DOHH2 (cell line): ENCODE results near the gene SP4.

Source experiments
- H3F3A ChIP-seq: fragments of 200-600 bp; sonication (generic), shearing (Covaris generic); 2 replicates; pipeline ENCODE4 v1.6.0; 2016; ENCODE audit warnings: antibody characterized with exemption, mild to moderate bottlenecking; ENCODE audit not compliant: control insufficient read depth, insufficient read depth
- H3K27ac ChIP-seq: fragments of 200-600 bp; sonication (generic); 2 replicates; pipeline ENCODE4 v1.5.1; 2014; ENCODE audit warnings: low read depth, mild to moderate bottlenecking, low read length, moderate library complexity
- H3K27me3 ChIP-seq: fragments of 200-600 bp; sonication (generic); 2 replicates; pipeline ENCODE4 v1.6.1; 2014; ENCODE audit warnings: mild to moderate bottlenecking, low read length, mixed read lengths; ENCODE audit not compliant: control insufficient read depth
- H3K36me3 ChIP-seq: fragments of 200-600 bp; sonication (generic); 2 replicates; pipeline ENCODE4 v1.6.1; 2014; ENCODE audit warnings: mild to moderate bottlenecking, low read length, moderate library complexity, mixed read lengths; ENCODE audit not compliant: control insufficient read depth
- H3K4me1 ChIP-seq: fragments of 200-600 bp; sonication (generic); 2 replicates; pipeline ENCODE4 v1.6.1; 2014; ENCODE audit warnings: mild to moderate bottlenecking, low read length, mixed read lengths; ENCODE audit not compliant: control insufficient read depth
- H3K4me2 ChIP-seq: fragments of 200-600 bp; sonication (generic); 2 replicates; pipeline ENCODE4 v1.6.0; 2014; ENCODE audit warnings: mild to moderate bottlenecking, low read length, moderate library complexity
- H3K4me3 ChIP-seq: fragments of 200-600 bp; sonication (generic); 2 replicates; pipeline ENCODE4 v1.5.1; 2014; ENCODE audit warnings: mild to moderate bottlenecking, low read length, mixed read lengths
- H3K79me2 ChIP-seq: fragments of 200-600 bp; sonication (generic); 2 replicates; pipeline ENCODE4 v1.6.1; 2014; ENCODE audit warnings: mild to moderate bottlenecking, low read length, mixed read lengths; ENCODE audit not compliant: control insufficient read depth
- H3K9me2 ChIP-seq: fragments of 200-600 bp; sonication (generic); replicated peaks from 2 replicates; pipeline ENCODE4 v1.6.1; 2014; ENCODE audit warnings: mild to moderate bottlenecking, low read length, mixed read lengths; ENCODE audit not compliant: control insufficient read depth
- H3K9me3 ChIP-seq: fragments of 200-600 bp; sonication (generic); 2 replicates; pipeline ENCODE4 v1.6.1; 2014; ENCODE audit warnings: antibody characterized with exemption, low read length, mixed read lengths; ENCODE audit not compliant: control insufficient read depth, insufficient read depth
- H4K20me1 ChIP-seq: fragments of 200-600 bp; sonication (generic); 2 replicates; pipeline ENCODE4 v1.6.0; 2014; ENCODE audit warnings: low read depth, mild to moderate bottlenecking, antibody characterized with exemption, low read length, moderate library complexity; ENCODE audit not compliant: control insufficient read depth, insufficient read depth
- EZH2phosphoT487 ChIP-seq: fragments of 200-600 bp; sonication (generic); IDR thresholded peaks from 2 replicates; pipeline ENCODE4 v1.6.1; 2017; ENCODE audit warnings: borderline replicate concordance, mild to moderate bottlenecking, antibody characterized with exemption, low read length, moderate library complexity, mixed read lengths
- TF ChIP-seq, protein P1 (sequence below): fragments of 200-600 bp; sonication (generic); IDR thresholded peaks from one replicate; pipeline ENCODE4 v1.5.1; 2014; ENCODE audit warnings: antibody characterized with exemption, mild to moderate bottlenecking, low read depth, low read length; ENCODE audit not compliant: poor library complexity, severe bottlenecking

The SP4 gene

DNA sequence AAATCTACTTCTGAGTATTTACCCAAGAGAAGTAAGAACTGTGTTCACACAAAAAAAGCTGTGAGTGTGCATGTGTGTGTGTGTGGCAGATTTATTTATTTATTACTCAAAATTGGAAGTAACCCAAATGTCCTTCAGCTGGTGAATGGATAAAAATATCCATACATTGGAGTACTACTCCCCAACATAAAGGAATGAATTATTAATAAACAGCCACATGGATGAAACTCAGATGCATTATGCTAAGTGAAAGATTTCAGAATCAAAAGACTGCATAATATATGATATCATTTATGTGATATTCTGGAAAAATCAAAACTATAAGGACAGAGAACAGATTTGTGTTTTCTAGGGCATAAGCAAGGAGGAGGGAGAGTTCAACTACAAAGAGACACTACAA, 67.8 kb downstream of the SP4 start:
- Histone ChIP-seq H3K79me2 (no peaks in the 10 kb centered on the region), H3K9me3 (peaks cover 6% of the 10 kb centered on the region; the same call in 1 of the 2 replicates), H3K4me3 (no peak overlapping the region), H3K4me2 (no peak overlapping the region), H3K27me3 (no peaks in the 10 kb centered on the region), H3K9me2 (no peaks in the 10 kb centered on the region), H3K4me1 (no peaks in the 10 kb centered on the region), H3K36me3 (peaks cover 1% of the 10 kb centered on the region), H4K20me1 (no peaks in the 10 kb centered on the region), H3F3A (no peaks in the 10 kb centered on the region), H3K27ac (no peak overlapping the region)
- TF ChIP-seq, protein P1, sequence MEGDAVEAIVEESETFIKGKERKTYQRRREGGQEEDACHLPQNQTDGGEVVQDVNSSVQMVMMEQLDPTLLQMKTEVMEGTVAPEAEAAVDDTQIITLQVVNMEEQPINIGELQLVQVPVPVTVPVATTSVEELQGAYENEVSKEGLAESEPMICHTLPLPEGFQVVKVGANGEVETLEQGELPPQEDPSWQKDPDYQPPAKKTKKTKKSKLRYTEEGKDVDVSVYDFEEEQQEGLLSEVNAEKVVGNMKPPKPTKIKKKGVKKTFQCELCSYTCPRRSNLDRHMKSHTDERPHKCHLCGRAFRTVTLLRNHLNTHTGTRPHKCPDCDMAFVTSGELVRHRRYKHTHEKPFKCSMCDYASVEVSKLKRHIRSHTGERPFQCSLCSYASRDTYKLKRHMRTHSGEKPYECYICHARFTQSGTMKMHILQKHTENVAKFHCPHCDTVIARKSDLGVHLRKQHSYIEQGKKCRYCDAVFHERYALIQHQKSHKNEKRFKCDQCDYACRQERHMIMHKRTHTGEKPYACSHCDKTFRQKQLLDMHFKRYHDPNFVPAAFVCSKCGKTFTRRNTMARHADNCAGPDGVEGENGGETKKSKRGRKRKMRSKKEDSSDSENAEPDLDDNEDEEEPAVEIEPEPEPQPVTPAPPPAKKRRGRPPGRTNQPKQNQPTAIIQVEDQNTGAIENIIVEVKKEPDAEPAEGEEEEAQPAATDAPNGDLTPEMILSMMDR = no peak
- TF ChIP-seq EZH2phosphoT487 = no peak

DNA sequence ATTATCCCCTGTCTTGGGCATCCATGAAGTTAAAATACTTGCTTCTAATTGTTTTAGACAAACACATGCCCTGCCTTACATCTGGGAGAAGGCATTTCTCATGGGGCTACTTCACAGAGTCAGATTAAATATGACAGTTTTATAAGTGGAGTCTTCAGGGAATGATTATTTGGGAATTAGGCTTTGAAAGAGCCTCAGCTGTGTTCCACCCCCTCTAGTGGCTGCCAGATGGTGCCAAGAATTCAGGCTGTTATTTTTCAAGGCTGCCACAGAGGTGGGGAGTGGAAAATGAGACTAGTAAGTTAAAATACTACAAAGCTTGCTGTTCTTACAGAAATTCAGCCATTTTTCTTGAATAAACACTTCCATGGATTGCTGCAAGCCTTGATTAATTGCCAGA, 69.2 kb downstream of the SP4 start:
- H3K4me2 ChIP-seq = no peak overlapping the region
- no peaks in the 10 kb centered on the region for H4K20me1 ChIP-seq
- no peaks in the 10 kb centered on the region for H3K79me2 ChIP-seq
- no peak overlapping the region for H3K4me3 ChIP-seq
- H3K9me3 ChIP-seq = peaks cover 7% of the 10 kb centered on the region; the same call in 1 of the 2 replicates
- no peaks in the 10 kb centered on the region for H3K4me1 ChIP-seq
- no peaks in the 10 kb centered on the region for H3K9me2 ChIP-seq
- TF ChIP-seq, protein P1 = no peak
- TF ChIP-seq EZH2phosphoT487 = no peak
- H3K27me3 ChIP-seq = no peaks in the 10 kb centered on the region
- no peaks in the 10 kb centered on the region for H3K36me3 ChIP-seq
- H3K27ac ChIP-seq = no peak overlapping the region
- no peaks in the 10 kb centered on the region for H3F3A ChIP-seq

DNA sequence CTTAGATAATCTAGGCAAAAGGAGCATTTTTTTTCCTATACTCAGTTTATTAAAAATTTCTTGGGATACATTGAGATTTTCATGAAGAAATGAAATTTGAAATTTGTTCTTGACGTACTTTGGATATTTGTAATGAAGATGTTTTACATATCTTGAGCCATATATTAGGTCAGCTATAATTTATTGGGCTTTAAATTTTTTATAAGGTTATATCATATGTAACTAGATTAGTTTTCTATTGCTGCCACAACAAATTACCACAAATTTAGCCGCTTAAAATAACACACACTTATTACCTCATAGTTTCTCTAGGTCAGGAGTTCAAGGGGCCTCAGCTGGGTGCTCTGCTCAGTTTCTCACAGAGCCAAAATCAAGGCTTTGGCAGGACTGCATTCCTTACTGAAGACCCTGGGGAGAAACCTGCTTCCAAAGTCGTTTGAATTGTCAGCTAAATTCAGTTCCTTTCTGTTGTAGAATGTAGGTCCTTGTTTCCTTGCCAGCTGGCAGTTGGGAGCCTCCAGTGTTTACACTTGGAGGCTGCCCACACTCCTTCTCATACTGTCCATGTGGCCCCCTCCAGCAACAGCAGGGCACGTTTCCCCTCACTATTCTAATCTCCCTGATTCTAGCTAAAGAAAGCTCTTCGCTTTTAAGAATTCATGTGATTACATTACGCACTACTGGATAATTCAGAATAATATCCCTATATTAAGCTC, 72.4 kb downstream of the SP4 start:
- no peak overlapping the region for H3K4me3 ChIP-seq
- no peaks in the 10 kb centered on the region for H4K20me1 ChIP-seq
- TF ChIP-seq EZH2phosphoT487 = no peak
- TF ChIP-seq, protein P1 = no peak
- peaks cover 3% of the 10 kb centered on the region; the same call in 1 of the 2 replicates for H3K9me3 ChIP-seq
- no peaks in the 10 kb centered on the region for H3K27me3 ChIP-seq
- no peak overlapping the region for H3K4me2 ChIP-seq
- H3K36me3 ChIP-seq = no peaks in the 10 kb centered on the region
- H3K79me2 ChIP-seq = no peaks in the 10 kb centered on the region
- H3F3A ChIP-seq = no peaks in the 10 kb centered on the region
- no peaks in the 10 kb centered on the region for H3K9me2 ChIP-seq
- no peaks in the 10 kb centered on the region for H3K4me1 ChIP-seq
- no peak overlapping the region for H3K27ac ChIP-seq
